Measurements from ENCODE around the gene MAP2.

DNA sequence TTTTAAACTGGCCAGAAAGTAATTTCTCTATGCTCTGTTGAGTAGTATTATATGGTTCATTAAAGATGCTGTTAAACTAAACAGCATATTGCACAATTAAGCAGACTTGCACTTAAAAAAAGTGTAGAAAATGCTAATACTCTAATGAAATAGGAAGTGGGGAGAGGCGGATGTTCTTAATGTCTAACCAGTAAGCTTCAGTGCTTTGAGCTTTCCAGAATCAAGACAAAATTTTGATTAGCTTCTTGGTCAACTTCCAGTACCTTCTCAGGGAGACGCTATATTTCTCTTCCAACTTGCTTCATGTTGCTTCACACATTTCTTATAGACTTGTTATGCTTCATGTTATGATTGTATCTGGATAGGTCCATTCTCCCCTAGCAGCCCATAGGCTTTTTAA, 89.1 kb downstream of the MAP2 start:
- TF ChIP-seq POLR2A (IDR thresholded peaks at IDR 0.05), result no peak
- TF ChIP-seq, protein P1, sequence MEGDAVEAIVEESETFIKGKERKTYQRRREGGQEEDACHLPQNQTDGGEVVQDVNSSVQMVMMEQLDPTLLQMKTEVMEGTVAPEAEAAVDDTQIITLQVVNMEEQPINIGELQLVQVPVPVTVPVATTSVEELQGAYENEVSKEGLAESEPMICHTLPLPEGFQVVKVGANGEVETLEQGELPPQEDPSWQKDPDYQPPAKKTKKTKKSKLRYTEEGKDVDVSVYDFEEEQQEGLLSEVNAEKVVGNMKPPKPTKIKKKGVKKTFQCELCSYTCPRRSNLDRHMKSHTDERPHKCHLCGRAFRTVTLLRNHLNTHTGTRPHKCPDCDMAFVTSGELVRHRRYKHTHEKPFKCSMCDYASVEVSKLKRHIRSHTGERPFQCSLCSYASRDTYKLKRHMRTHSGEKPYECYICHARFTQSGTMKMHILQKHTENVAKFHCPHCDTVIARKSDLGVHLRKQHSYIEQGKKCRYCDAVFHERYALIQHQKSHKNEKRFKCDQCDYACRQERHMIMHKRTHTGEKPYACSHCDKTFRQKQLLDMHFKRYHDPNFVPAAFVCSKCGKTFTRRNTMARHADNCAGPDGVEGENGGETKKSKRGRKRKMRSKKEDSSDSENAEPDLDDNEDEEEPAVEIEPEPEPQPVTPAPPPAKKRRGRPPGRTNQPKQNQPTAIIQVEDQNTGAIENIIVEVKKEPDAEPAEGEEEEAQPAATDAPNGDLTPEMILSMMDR (IDR thresholded peaks at IDR 0.05), result no peak

Data from heart left ventricle (tissue), 13 donors.